Hepatocyte (in vitro differentiated cells): Measurements from ENCODE around the gene MVD.

Experiments
- CTCF ChIP-seq: fragments of 200-600 bp; sonication (generic); IDR thresholded peaks from 2 replicates; pipeline ENCODE4 v1.5.1; 2016; ENCODE audit warnings: antibody characterized with exemption, mild to moderate bottlenecking; ENCODE audit not compliant: poor library complexity
- EZH2 ChIP-seq: fragments of 200-600 bp; sonication (generic); IDR thresholded peaks from 2 replicates; pipeline ENCODE4 v1.6.1; 2016; ENCODE audit warnings: antibody characterized with exemption, mild to moderate bottlenecking, borderline replicate concordance

DNA sequence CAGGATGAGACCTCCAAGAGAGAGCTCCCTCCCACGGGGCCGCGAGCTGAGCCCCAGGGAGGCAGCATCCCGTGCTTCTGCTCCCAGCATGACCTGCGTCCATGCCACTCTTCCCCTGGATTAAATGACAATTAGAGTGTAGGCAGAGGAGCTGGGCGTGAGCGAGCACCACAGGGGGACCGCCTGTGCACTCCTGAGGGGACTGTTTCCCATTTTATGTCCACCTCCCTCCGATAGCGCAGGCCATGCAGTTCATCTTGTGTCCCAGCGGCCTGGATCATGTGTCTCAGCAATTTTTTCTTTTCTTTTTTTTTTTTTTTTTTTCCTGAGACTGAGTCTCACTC is 30.3 kb downstream of the MVD start:
- TF ChIP-seq CTCF (no peak), EZH2 (no peak)
